H1 (cell line): ENCODE measurements around the gene KRTAP12-4. TPM values are rescaled to one million over a fixed set of nuclear protein-coding genes. Genes with fewer than 3 reads are reported as not detected.

ENCODE experiments used
- CTCF ChIA-PET: fragments of 300-600 bp; sonication (Branson Sonifier 250); formaldehyde crosslinking; loops from one replicate; lab custom pipeline; 2021; ENCODE audit not compliant: partially characterized antibody; lab: Charles Lee
- POLR2A ChIA-PET: fragments of 300-600 bp; sonication (Branson Sonifier 250); formaldehyde crosslinking; loops from one replicate; lab custom pipeline; 2021; ENCODE audit warnings: inconsistent platforms; ENCODE audit not compliant: partially characterized antibody; lab: Charles Lee
- DNase-seq, 2 experiments: peaks; one replicate each; pipeline versions ENCODE4 v3.0.0 to v3.0.0-alpha.2; 2010 to 2022; ENCODE audit warnings: low spot score in 2 of 2, low read depth in 1 of 2, mixed read lengths in 1 of 2
- FAIRE-seq: peaks from 2 replicates; lab custom pipeline; 2011; peaks lifted over from hg19 to GRCh38; lab: Jason Lieb, UNC
- H2AFZ ChIP-seq: 2 replicates; pipeline ENCODE4 v1.8.1; 2012; ENCODE audit warnings: low read length, inconsistent platforms
- H2AK5ac ChIP-seq: 2 replicates; pipeline ENCODE4 v1.6.1; 2013; ENCODE audit warnings: low read depth, low read length
- H2BK120ac ChIP-seq: replicated peaks from 2 replicates; pipeline ENCODE3; 2013; ENCODE audit warnings: low read depth, low read length, inconsistent platforms
- H2BK12ac ChIP-seq: 2 replicates; pipeline ENCODE4 v1.6.1; 2013; ENCODE audit warnings: low read depth, low read length
- H2BK15ac ChIP-seq: 2 replicates; pipeline ENCODE4 v1.6.1; 2013; ENCODE audit warnings: low read length
- H2BK20ac ChIP-seq: 2 replicates; pipeline ENCODE4 v1.6.1; 2013; ENCODE audit warnings: low read length
- H2BK5ac ChIP-seq: 2 replicates; pipeline ENCODE4 v1.6.1; 2013; ENCODE audit warnings: low read depth, low read length
- H3K14ac ChIP-seq: 2 replicates; pipeline ENCODE4 v1.6.1; 2013; ENCODE audit warnings: inconsistent platforms; ENCODE audit not compliant: insufficient read length
- H3K18ac ChIP-seq: 2 replicates; pipeline ENCODE4 v1.6.1; 2013; ENCODE audit warnings: low read length; ENCODE audit errors: extremely low read depth
- H3K23ac ChIP-seq: 2 replicates; pipeline ENCODE4 v1.6.1; 2013; ENCODE audit warnings: inconsistent platforms; ENCODE audit not compliant: insufficient read length
- H3K23me2 ChIP-seq: 2 replicates; pipeline ENCODE4 v1.6.1; 2013; ENCODE audit warnings: low read depth, low read length
- H3K27ac ChIP-seq: 2 replicates; pipeline ENCODE4 v1.6.1; 2011; ENCODE audit warnings: low read depth, low read length, inconsistent platforms
- H3K27me3 ChIP-seq, 4 experiments: replicated peaks in 1 of 4; 1 replicate in 1 of 4; 2 replicates in 3 of 4; pipeline versions ENCODE4 v1.6.1 to v1.8.1; 2011 to 2013; ENCODE audit warnings: low read length in 3 of 4, mild to moderate bottlenecking in 3 of 4, inconsistent platforms in 2 of 4, mixed read lengths in 2 of 4, moderate library complexity in 1 of 4; ENCODE audit not compliant: control insufficient read depth in 3 of 4, insufficient read depth in 3 of 4; ENCODE audit errors: extremely low read depth in 1 of 4
- H3K36me3 ChIP-seq, 4 experiments: 2 replicates each; pipeline versions ENCODE4 v1.6.1 to v1.8.1; 2011 to 2013; ENCODE audit warnings: mild to moderate bottlenecking in 4 of 4, low read length in 3 of 4, moderate library complexity in 2 of 4, control low read depth in 1 of 4, inconsistent platforms in 1 of 4; ENCODE audit not compliant: insufficient read depth in 4 of 4, control insufficient read depth in 2 of 4
- H3K4ac ChIP-seq: replicated peaks from 2 replicates; pipeline ENCODE3; 2013; ENCODE audit warnings: low read length, low read depth, mixed read lengths, inconsistent platforms; ENCODE audit not compliant: insufficient read length
- H3K4me1 ChIP-seq, 4 experiments: replicated peaks in 1 of 4; 1 replicate in 1 of 4; 2 replicates in 3 of 4; pipeline versions ENCODE4 v1.6.1 to v1.8.1; 2011 to 2013; ENCODE audit warnings: low read length in 3 of 4, inconsistent platforms in 2 of 4, mixed read lengths in 1 of 4; ENCODE audit not compliant: insufficient read depth in 4 of 4, control insufficient read depth in 3 of 4
- H3K4me2 ChIP-seq, 2 experiments: 2 replicates each; pipeline versions ENCODE4 v1.6.1 to v1.8.1; 2011 to 2013; ENCODE audit warnings: low read depth in 2 of 2, low read length in 2 of 2, control low read depth in 1 of 2, inconsistent platforms in 1 of 2, mild to moderate bottlenecking in 1 of 2; ENCODE audit not compliant: insufficient read depth in 1 of 2
- H3K4me3 ChIP-seq, 4 experiments: fragments of 200-600, 300-600 bp in 1 of 4; sonication (generic), shearing (Covaris generic), sonication (Bioruptor Twin) in 1 of 4; 2 replicates each; pipeline versions ENCODE4 v1.5.1 to v1.8.1; 2011 to 2016; ENCODE audit warnings: low read length in 4 of 4, low read depth in 3 of 4, control low read depth in 2 of 4, inconsistent platforms in 2 of 4, mild to moderate bottlenecking in 2 of 4, mixed read lengths in 1 of 4, moderate library complexity in 1 of 4; ENCODE audit not compliant: insufficient read depth in 2 of 4; ENCODE audit errors: extremely low read depth in 1 of 4
- H3K56ac ChIP-seq: replicated peaks from 2 replicates; pipeline ENCODE3; 2013; ENCODE audit warnings: low read depth, mild to moderate bottlenecking, mixed read lengths, low read length, inconsistent platforms; ENCODE audit not compliant: insufficient read length
- H3K79me1 ChIP-seq: 2 replicates; pipeline ENCODE4 v1.6.1; 2013; ENCODE audit warnings: low read depth, low read length, control low read depth
- H3K79me2 ChIP-seq, 2 experiments: 2 replicates each; pipeline versions ENCODE4 v1.6.1 to v1.8.1; 2012 to 2013; ENCODE audit warnings: low read length in 2 of 2, mild to moderate bottlenecking in 2 of 2, inconsistent platforms in 1 of 2; ENCODE audit not compliant: insufficient read depth in 2 of 2, control insufficient read depth in 1 of 2
- H3K9ac ChIP-seq, 4 experiments: replicated peaks in 1 of 4; 1 replicate in 1 of 4; 2 replicates in 3 of 4; pipeline versions ENCODE4 v1.6.1 to v1.8.1; 2011 to 2013; ENCODE audit warnings: low read depth in 3 of 4, low read length in 3 of 4, control low read depth in 2 of 4, mild to moderate bottlenecking in 2 of 4, moderate library complexity in 2 of 4, inconsistent platforms in 1 of 4; ENCODE audit errors: extremely low read depth in 1 of 4
- H3K9me3 ChIP-seq, 2 experiments: 2 replicates each; pipeline versions ENCODE4 v1.6.1 to v1.8.1; 2012 to 2013; ENCODE audit warnings: mild to moderate bottlenecking in 2 of 2, moderate library complexity in 2 of 2, control low read depth in 1 of 2, inconsistent platforms in 1 of 2, low read depth in 1 of 2, low read length in 1 of 2, mixed read lengths in 1 of 2; ENCODE audit not compliant: insufficient read depth in 2 of 2
- H4K20me1 ChIP-seq, 2 experiments: replicated peaks in 1 of 2; 2 replicates each; pipeline versions ENCODE3 to v1.8.1; 2011 to 2013; ENCODE audit warnings: inconsistent platforms in 2 of 2, low read length in 2 of 2, mild to moderate bottlenecking in 1 of 2; ENCODE audit not compliant: insufficient read depth in 2 of 2, control insufficient read depth in 1 of 2
- H4K5ac ChIP-seq: 2 replicates; pipeline ENCODE4 v1.6.1; 2013; ENCODE audit warnings: low read length, low read depth, mixed read lengths, inconsistent platforms; ENCODE audit not compliant: insufficient read length
- H4K8ac ChIP-seq: 2 replicates; pipeline ENCODE4 v1.8.0; 2013; ENCODE audit warnings: mild to moderate bottlenecking, moderate library complexity, low read length, inconsistent platforms; ENCODE audit not compliant: insufficient read depth; ENCODE audit errors: extremely low read depth
- H4K91ac ChIP-seq: replicated peaks from 2 replicates; pipeline ENCODE3; 2013; ENCODE audit warnings: low read length, mixed read lengths, inconsistent platforms; ENCODE audit not compliant: insufficient read length
- BACH1 ChIP-seq: IDR thresholded peaks from 2 replicates; pipeline ENCODE4 v1.6.1; 2012; ENCODE audit warnings: low read length, improper control_type of control experiment
- CREB1 ChIP-seq: IDR thresholded peaks from 2 replicates; pipeline ENCODE4 v1.6.1; 2012; ENCODE audit warnings: inconsistent platforms
- CTBP2 ChIP-seq: IDR thresholded peaks from 2 replicates; pipeline ENCODE4 v1.7.0; 2011; ENCODE audit warnings: borderline replicate concordance, mild to moderate bottlenecking, moderate library complexity, mixed read lengths, low read length; ENCODE audit not compliant: insufficient read depth, insufficient read length
- EP300 ChIP-seq, 2 experiments: IDR thresholded peaks; 1 replicate in 1 of 2; 2 replicates in 1 of 2; pipeline ENCODE4 v1.6.1; 2011 to 2012; ENCODE audit warnings: low read depth in 2 of 2, low read length in 2 of 2, mild to moderate bottlenecking in 2 of 2, borderline replicate concordance in 1 of 2, inconsistent platforms in 1 of 2, moderate library complexity in 1 of 2
- HDAC6 ChIP-seq: IDR thresholded peaks from one replicate; pipeline ENCODE4 v1.7.1; 2012; ENCODE audit warnings: low read depth, mild to moderate bottlenecking, inconsistent platforms, low read length, moderate library complexity
- POU5F1 ChIP-seq: IDR thresholded peaks from 2 replicates; pipeline ENCODE4 v1.6.1; 2011; ENCODE audit warnings: low read depth, mild to moderate bottlenecking, low read length, moderate library complexity
- RXRA ChIP-seq: IDR thresholded peaks from 2 replicates; pipeline ENCODE4 v1.6.1; 2011; ENCODE audit warnings: low read depth, mild to moderate bottlenecking, low read length, moderate library complexity; ENCODE audit not compliant: insufficient read depth
- SIRT6 ChIP-seq: IDR thresholded peaks from one replicate; pipeline ENCODE4 v1.7.1; 2012; ENCODE audit warnings: low read length, inconsistent platforms
- SP4 ChIP-seq: IDR thresholded peaks from 2 replicates; pipeline ENCODE4 v1.6.1; 2012; ENCODE audit warnings: low read length, inconsistent platforms
- SRF ChIP-seq: IDR thresholded peaks from 2 replicates; pipeline ENCODE4 v1.6.1; 2011; ENCODE audit warnings: mild to moderate bottlenecking, low read depth, low read length, moderate library complexity
- TBP ChIP-seq: IDR thresholded peaks from 2 replicates; pipeline ENCODE4 v1.6.1; 2011; ENCODE audit warnings: low read depth, low read length, improper control_type of control experiment
- polyA plus RNA-seq, 7 experiments: library from polyadenylated mRNA; depleted of rRNA in 3 of 7; stranded (reverse) in 5 of 7; unstranded in 2 of 7; fragments of >200 nt in 5 of 7; fragments of 200-250 nt in 2 of 7; gene quantifications; 1 replicate in 5 of 7; 2 replicates in 1 of 7; 4 replicates in 1 of 7; pipeline versions ENCODE4 v1.2.1 to v1.2.3, GENCODE V29; 2011 to 2013; ENCODE audit warnings: missing spikeins in 2 of 7, mixed read lengths in 2 of 7
- total RNA-seq: library from RNA; stranded (reverse); fragmentation: NEBNext Ultra II Directional; extraction: Animal tissue kit (Norgen Biotek cat#: 25700); gene quantifications from 2 replicates; pipeline ENCODE4 v1.2.1, GENCODE V29; 2021

KRTAP12-4 gene
- total and polyA plus RNA-seq, 2 of the 8 experiments (the other 6 are each of a cell fraction or from before 2014, with no cell fraction given): not detected

DNA sequence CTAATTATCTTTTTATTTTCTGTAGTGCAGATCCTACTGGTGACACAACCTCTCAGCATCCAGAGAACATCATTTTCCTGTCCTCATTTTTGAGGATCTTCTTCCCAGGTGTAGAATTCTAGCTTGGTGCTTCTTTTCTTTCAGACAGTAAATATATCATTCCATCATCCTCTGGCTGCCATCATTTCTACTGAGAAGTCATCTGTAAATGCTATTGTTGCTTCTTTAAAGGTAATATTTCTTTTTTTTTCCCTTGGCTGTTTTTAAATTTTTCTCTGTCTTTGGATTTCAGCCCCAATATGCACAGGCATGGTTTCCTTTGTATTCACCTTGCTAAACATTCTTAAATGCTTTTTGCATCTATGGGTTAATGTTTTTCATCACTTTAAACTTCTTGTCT lies 30.9 kb downstream of the KRTAP12-4 start:
- Histone ChIP-seq H3K36me3 (no peaks in the 10 kb centered on the region), H2BK5ac (no peak overlapping the region), H2BK120ac (no peak overlapping the region), H2AK5ac (no peak overlapping the region), H3K4me2 (no peak overlapping the region), H3K9me3 (peaks cover 18 to 19% of the 10 kb centered on the region in 2 experiments), H3K79me2 (no peaks in the 10 kb centered on the region), H3K56ac (no peak overlapping the region), H3K4me1 (no peaks in the 10 kb centered on the region; a peak in 2 of 7 replicates), H3K14ac (no peak overlapping the region), H3K27me3 (no peaks in the 10 kb centered on the region), H2BK20ac (no peak overlapping the region), H2BK15ac (no peak overlapping the region), H2AFZ (no peak overlapping the region), H3K79me1 (no peaks in the 10 kb centered on the region; the same call in 1 of the 2 replicates), H2BK12ac (no peak overlapping the region), H3K23ac (no peak overlapping the region), H3K18ac (no peak overlapping the region), H3K23me2 (no peaks in the 10 kb centered on the region), H3K4me3 (no peak overlapping the region), H3K27ac (no peak overlapping the region), H4K8ac (no peak overlapping the region), H3K9ac (no peak overlapping the region), H3K4ac (no peak overlapping the region), H4K5ac (no peak overlapping the region), H4K20me1 (no peaks in the 10 kb centered on the region), H4K91ac (no peak overlapping the region)
- DNase-seq (no peak), FAIRE-seq (no peak)
- no peak for TF ChIP-seq EP300 (IDR thresholded peaks at IDR 0.05; ENCODE audit: borderline replicate concordance in 1 of 2, low read depth in 2 of 2, low read length in 2 of 2)
- TF ChIP-seq POU5F1: no peak
- TF ChIP-seq SIRT6: no peak
- TF ChIP-seq BACH1: no peak
- TF ChIP-seq CREB1: no peak
- no peak for TF ChIP-seq RXRA
- no peak for TF ChIP-seq TBP
- no peak for TF ChIP-seq SRF
- TF ChIP-seq HDAC6: no peak
- no peak for TF ChIP-seq CTBP2
- no peak for TF ChIP-seq SP4
- ChIA-PET POLR2A (no interaction called here), CTCF (no interaction called here)
